ENCODE results near the gene TMEM91.

The TMEM91 gene

GRCh38 chr19:41376241-41376997, at the start of gene TMEM91:
TSS of gene TMEM91 (plus strand) at chr19:41376533. CDS start at chr19:41378310, 1,777 bp downstream.
- no peak for TF ChIP-seq CTCF (IDR thresholded peaks at IDR 0.05; ENCODE audit: control extremely low read depth, extremely low read depth, low read depth, missing control alignments)
- POLR2A ChIA-PET: no interaction called here
- CTCF ChIA-PET: interaction anchor here (1.4 kb wide), 1 partner anchor 187 kb away, joined by 3 read pairs; no protein-coding TSS in a partner anchor
- DNase-seq (ENCODE audit: extremely low spot score): no peak

GRCh38 chr19:41327076-41327575, 49.2 kb upstream of the TMEM91 start:
- CTCF ChIA-PET: interaction anchor here (1.0 to 2.6 kb wide), 5 partner anchors 9 to 30 kb away, joined by 4 to 8 read pairs (median 7); partner anchors contain the start of gene TGFB1
- POLR2A ChIA-PET: interaction anchor here (0.7 to 1.1 kb wide), 2 partner anchors 9 to 14 kb away, joined by 3 to 6 read pairs; no protein-coding TSS in a partner anchor
- no peak for TF ChIP-seq CTCF (IDR thresholded peaks at IDR 0.05; ENCODE audit: control extremely low read depth, extremely low read depth, low read depth, missing control alignments)
- no peak for DNase-seq (ENCODE audit: extremely low spot score)

- CTCF ChIA-PET: interaction anchor here (1.0 to 2.6 kb wide), 5 partner anchors 9 to 29 kb away, joined by 4 to 8 read pairs (median 7); partner anchors contain the start of gene TGFB1
- TF ChIP-seq CTCF (IDR thresholded peaks at IDR 0.05; ENCODE audit: control extremely low read depth, extremely low read depth, low read depth, missing control alignments): no peak
- POLR2A ChIA-PET: interaction anchor here (0.7 to 1.2 kb wide), 3 partner anchors 8 to 38 kb away, joined by 3 to 14 read pairs (median 6); no protein-coding TSS in a partner anchor
- peak; percentile 85 for DNase-seq (ENCODE audit: extremely low spot score)
Observed at GRCh38 chr19:41327576-41328156, 48.7 kb upstream of the TMEM91 start.

- CTCF ChIA-PET: interaction anchor here (0.7 to 2.6 kb wide), 5 partner anchors 8 to 29 kb away, joined by 3 to 8 read pairs (median 7); no protein-coding TSS in a partner anchor
- no peak for DNase-seq (ENCODE audit: extremely low spot score)
- POLR2A ChIA-PET: interaction anchor here (0.5 to 1.2 kb wide), 4 partner anchors 16 to 80 kb away, joined by 3 to 14 read pairs (median 6); no protein-coding TSS in a partner anchor
- TF ChIP-seq CTCF (IDR thresholded peaks at IDR 0.05; ENCODE audit: control extremely low read depth, extremely low read depth, low read depth, missing control alignments): no peak
Observed at GRCh38 chr19:41328157-41328841, 48.0 kb upstream of the TMEM91 start.

GRCh38 chr19:41328842-41329225, 47.5 kb upstream of the TMEM91 start:
- ChIA-PET POLR2A (interaction anchor here (0.6 to 1.2 kb wide), 4 partner anchors 16 to 852 kb away, joined by 3 to 14 read pairs (median 5); no protein-coding TSS in a partner anchor), CTCF (interaction anchor here (0.7 to 2.6 kb wide), 5 partner anchors 8 to 28 kb away, joined by 3 to 8 read pairs (median 7); no protein-coding TSS in a partner anchor)
- no peak for DNase-seq (ENCODE audit: extremely low spot score)
- no peak for TF ChIP-seq CTCF (IDR thresholded peaks at IDR 0.05; ENCODE audit: control extremely low read depth, extremely low read depth, low read depth, missing control alignments)

- ChIA-PET CTCF (no interaction called here), POLR2A (no interaction called here)
- no peak for TF ChIP-seq CTCF (IDR thresholded peaks at IDR 0.05; ENCODE audit: control extremely low read depth, extremely low read depth, low read depth, missing control alignments)
- no peak for DNase-seq (ENCODE audit: extremely low spot score)
Observed at GRCh38 chr19:41330481-41330880, 45.9 kb upstream of the TMEM91 start.

All from GM10248 (cell line).